PC-3 (cell line): Measurements from ENCODE around the gene SGMS1.

Experiments
- EZH2phosphoT487 ChIP-seq: fragments of 300-600 bp; sonication (generic); IDR thresholded peaks from 2 replicates; pipeline ENCODE4 v1.6.1; 2018; ENCODE audit warnings: mild to moderate bottlenecking, antibody characterized with exemption, low read length, borderline replicate concordance
- TF ChIP-seq, protein P1 (sequence below): fragments of 300-600 bp; sonication (generic); conservative IDR thresholded peaks from 2 replicates; pipeline ENCODE4 v1.5.1; 2017; ENCODE audit warnings: antibody characterized with exemption, low read depth, mild to moderate bottlenecking, low read length

DNA sequence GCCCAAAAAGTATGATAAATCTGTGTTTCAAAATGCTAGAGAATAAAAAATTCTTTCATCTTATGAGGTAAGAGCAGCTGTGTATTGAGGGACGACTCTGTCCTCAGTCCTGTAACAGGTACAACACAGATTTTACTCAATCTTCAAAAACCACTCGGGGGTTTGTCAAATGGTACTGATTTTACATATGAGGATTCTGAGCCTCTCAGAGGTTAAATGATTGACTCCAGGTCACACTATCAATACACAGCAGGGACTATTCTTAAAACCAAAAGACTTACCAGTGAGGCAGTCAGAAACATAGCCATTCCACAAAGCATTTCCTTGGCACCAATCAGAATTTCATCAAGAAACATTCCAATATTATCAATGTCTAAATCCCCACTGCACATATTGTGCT, 95.5 kb downstream of the SGMS1 start:
- TF ChIP-seq, protein P1, sequence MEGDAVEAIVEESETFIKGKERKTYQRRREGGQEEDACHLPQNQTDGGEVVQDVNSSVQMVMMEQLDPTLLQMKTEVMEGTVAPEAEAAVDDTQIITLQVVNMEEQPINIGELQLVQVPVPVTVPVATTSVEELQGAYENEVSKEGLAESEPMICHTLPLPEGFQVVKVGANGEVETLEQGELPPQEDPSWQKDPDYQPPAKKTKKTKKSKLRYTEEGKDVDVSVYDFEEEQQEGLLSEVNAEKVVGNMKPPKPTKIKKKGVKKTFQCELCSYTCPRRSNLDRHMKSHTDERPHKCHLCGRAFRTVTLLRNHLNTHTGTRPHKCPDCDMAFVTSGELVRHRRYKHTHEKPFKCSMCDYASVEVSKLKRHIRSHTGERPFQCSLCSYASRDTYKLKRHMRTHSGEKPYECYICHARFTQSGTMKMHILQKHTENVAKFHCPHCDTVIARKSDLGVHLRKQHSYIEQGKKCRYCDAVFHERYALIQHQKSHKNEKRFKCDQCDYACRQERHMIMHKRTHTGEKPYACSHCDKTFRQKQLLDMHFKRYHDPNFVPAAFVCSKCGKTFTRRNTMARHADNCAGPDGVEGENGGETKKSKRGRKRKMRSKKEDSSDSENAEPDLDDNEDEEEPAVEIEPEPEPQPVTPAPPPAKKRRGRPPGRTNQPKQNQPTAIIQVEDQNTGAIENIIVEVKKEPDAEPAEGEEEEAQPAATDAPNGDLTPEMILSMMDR, result no peak
- TF ChIP-seq EZH2phosphoT487, result no peak
